Measurements from ENCODE around the gene PACS1.

DNA sequence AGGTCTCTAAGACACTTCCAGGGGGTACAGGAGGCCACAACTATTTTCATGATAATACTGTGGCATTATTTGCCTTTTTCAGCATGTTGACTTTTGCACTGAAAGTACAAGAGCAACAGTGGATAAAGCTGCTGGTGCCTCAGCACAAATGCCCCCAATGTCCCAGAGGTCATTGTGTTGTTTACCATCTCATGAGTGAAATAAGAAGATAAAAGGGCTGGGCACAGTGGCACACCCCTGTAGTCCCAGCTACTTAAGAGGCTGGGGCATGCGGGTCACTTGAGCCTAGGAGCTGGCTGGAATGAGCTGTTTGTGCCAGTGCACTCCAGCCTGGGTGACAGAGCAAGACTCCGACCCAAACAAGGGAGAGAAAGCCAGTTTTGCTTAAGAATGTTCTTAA is 125.8 kb downstream of the PACS1 start:
- TF ChIP-seq POLR2A (IDR thresholded peaks at IDR 0.05; ENCODE audit: low read depth, low read length) (no peak), POLR2AphosphoS5 (IDR thresholded peaks at IDR 0.05; ENCODE audit: low read depth, low read length) (no peak)

Measured in GM12891 (cell line).